ENCODE measurements around the gene KRTAP4-5.
"Not testable (repeated sequence)": the region's sequence is repeated elsewhere in the genome, so short reads cannot be mapped to it uniquely, and the experiment has no call there.

GRCh38 chr17:41160190-41160589, 10.6 kb upstream of the KRTAP4-5 start:
- TF ChIP-seq CTCF, POLR2A (IDR thresholded peaks at IDR 0.05): not testable (repeated sequence)
